K562 (cell line): ENCODE measurements around the gene TEX261. TPM values are rescaled to one million over a fixed set of nuclear protein-coding genes. Genes with fewer than 3 reads are reported as not detected.

Experiments used
- ATAC-seq: fragments of 200-7000 bp; cut with Tn5 transposase; 3 replicates; pipeline ENCODE4 v1.9.1; 2020; ENCODE audit warnings: moderate library complexity
- BruUV-seq: library from RNA; stranded (reverse); fragments of 400-500 nt; replicated peaks from 2 replicates; lab custom pipeline; 2021; lab: Mats Ljungman, UMichigan
- CTCF ChIA-PET: fragments of 300-600 bp; formaldehyde crosslinking; extraction: SDS; loops from one replicate; lab custom pipeline; 2021; ENCODE audit warnings: low intra/inter-chr PET ratio; lab: Yijun Ruan, JAX
- POLR2A ChIA-PET: fragments of 300-600, 350-650 bp; sonication (Branson Sonifier 250); formaldehyde crosslinking; extraction: SDS; loops from one replicate; lab custom pipeline; 2021; ENCODE audit warnings: antibody characterized with exemption, inconsistent platforms; lab: Yijun Ruan, JAX
- DNase-seq, 4 experiments: peaks; one replicate each; pipeline versions ENCODE4 v3.0.0 to v3.0.0-alpha.2; 2011 to 2018; ENCODE audit warnings: low spot score in 3 of 4, mixed read lengths in 3 of 4; ENCODE audit errors: extremely low read depth in 1 of 4
- FAIRE-seq: peaks from 2 replicates; lab custom pipeline; 2011; peaks lifted over from hg19 to GRCh38; lab: Jason Lieb, UNC
- H2AFZ ChIP-seq: 2 replicates; pipeline ENCODE4 v1.6.0; 2011; ENCODE audit warnings: low read depth, low read length, control low read depth, inconsistent platforms
- H3K27ac ChIP-seq: fragments of 200-600 bp; 3 replicates; pipeline ENCODE4 v1.8.0; 2011; ENCODE audit warnings: low read depth, mild to moderate bottlenecking, control low read depth, inconsistent platforms, low read length, moderate library complexity, mixed read lengths; ENCODE audit errors: extremely low read depth
- H3K27me3 ChIP-seq, 2 experiments: fragments of 300-600 bp in 1 of 2; 2 replicates in 1 of 2; 3 replicates in 1 of 2; pipeline versions ENCODE4 v1.6.0 to v1.8.0; 2011; ENCODE audit warnings: inconsistent platforms in 2 of 2, low read length in 2 of 2, mild to moderate bottlenecking in 1 of 2, mixed read lengths in 1 of 2, moderate library complexity in 1 of 2; ENCODE audit not compliant: control insufficient read depth in 2 of 2, insufficient read depth in 2 of 2
- H3K36me3 ChIP-seq: fragments of 300-600 bp; 3 replicates; pipeline ENCODE4 v1.8.0; 2011; ENCODE audit warnings: mild to moderate bottlenecking, low read length, inconsistent platforms; ENCODE audit not compliant: control insufficient read depth, insufficient read depth
- H3K4me1 ChIP-seq, 2 experiments: fragments of 200-600 bp in 1 of 2; replicated peaks in 1 of 2; 2 replicates in 1 of 2; 3 replicates in 1 of 2; pipeline versions ENCODE4 v1.5.1 to v1.8.0; 2011; ENCODE audit warnings: inconsistent platforms in 2 of 2, low read length in 2 of 2, mild to moderate bottlenecking in 1 of 2, mixed read lengths in 1 of 2, moderate library complexity in 1 of 2; ENCODE audit not compliant: control insufficient read depth in 2 of 2, insufficient read depth in 2 of 2
- H3K4me2 ChIP-seq: 2 replicates; pipeline ENCODE4 v1.6.1; 2011; ENCODE audit warnings: low read length, control low read depth, inconsistent platforms, mixed read lengths; ENCODE audit not compliant: insufficient read depth
- H3K4me3 ChIP-seq: fragments of 200-600 bp; sonication (generic), shearing (Covaris generic); 2 replicates; pipeline ENCODE4 v1.5.1; 2016; ENCODE audit warnings: control low read depth, inconsistent platforms
- H3K79me2 ChIP-seq: fragments of 200-600 bp; 3 replicates; pipeline ENCODE4 v1.8.0; 2011; ENCODE audit warnings: low read length, inconsistent platforms; ENCODE audit not compliant: control insufficient read depth, insufficient read depth
- H3K9ac ChIP-seq, 2 experiments: 2 replicates each; pipeline versions ENCODE4 v1.6.0 to v1.6.1; 2011; ENCODE audit warnings: low read depth in 2 of 2, low read length in 2 of 2, control low read depth in 1 of 2, inconsistent platforms in 1 of 2, mild to moderate bottlenecking in 1 of 2, mixed read lengths in 1 of 2; ENCODE audit not compliant: insufficient read depth in 1 of 2
- H3K9me1 ChIP-seq: one replicate; pipeline ENCODE4 v1.6.0; 2011; ENCODE audit warnings: inconsistent platforms, mild to moderate bottlenecking, low read length, moderate library complexity; ENCODE audit not compliant: control insufficient read depth, insufficient read depth
- H3K9me3 ChIP-seq: replicated peaks from 2 replicates; pipeline ENCODE4 v1.5.1; 2011; ENCODE audit warnings: low read depth, low read length, inconsistent platforms; ENCODE audit not compliant: control insufficient read depth, insufficient read depth
- H4K20me1 ChIP-seq: replicated peaks from 2 replicates; pipeline ENCODE4 v1.6.1; 2011; ENCODE audit warnings: low read length, inconsistent platforms, mixed read lengths; ENCODE audit not compliant: control insufficient read depth, insufficient read depth
- BRF1 ChIP-seq: IDR thresholded peaks from 3 replicates; pipeline ENCODE4 v1.6.1; 2011; ENCODE audit warnings: borderline replicate concordance, mild to moderate bottlenecking; ENCODE audit not compliant: insufficient read length; ENCODE audit errors: extremely low read depth
- CBFA2T3 ChIP-seq: fragments of 450-650 bp; IDR thresholded peaks from 2 replicates; pipeline ENCODE4 v1.6.1; 2017
- HNRNPUL1 ChIP-seq: fragments of 200-400 bp; formaldehyde crosslinking; IDR thresholded peaks from 2 replicates; pipeline ENCODE4 v1.6.1; 2017; ENCODE audit warnings: low read length
- JUN ChIP-seq, 2 experiments: sonication (generic) in 1 of 2; formaldehyde crosslinking in 1 of 2; IDR thresholded peaks; 2 replicates each; pipeline versions ENCODE4 v1.6.1 to v1.8.0; 2012 to 2022; ENCODE audit warnings: borderline replicate concordance in 2 of 2, mild to moderate bottlenecking in 2 of 2, improper control_type of control experiment in 1 of 2, low read depth in 1 of 2, low read length in 1 of 2, missing genetic modification reagents in 1 of 2
- MLLT1 ChIP-seq, 2 experiments: fragments of 450-650 bp; IDR thresholded peaks; 2 replicates each; pipeline ENCODE4 v1.6.1; 2016
- NFE2L1 ChIP-seq: fragments of 450-650 bp; IDR thresholded peaks from 2 replicates; pipeline ENCODE4 v1.6.1; 2016; ENCODE audit warnings: missing genetic modification characterization, low read depth, mild to moderate bottlenecking, missing compliant biosample characterization, moderate library complexity, borderline replicate concordance
- NFXL1 ChIP-seq: fragments of 450-650 bp; formaldehyde crosslinking; IDR thresholded peaks from 2 replicates; pipeline ENCODE4 v1.4.0; 2021; ENCODE audit warnings: mild to moderate bottlenecking
- NR1H2 ChIP-seq: sonication (generic); formaldehyde crosslinking; IDR thresholded peaks from 2 replicates; pipeline ENCODE4 v1.4.0; 2020; ENCODE audit warnings: mild to moderate bottlenecking, missing genetic modification reagents
- PTTG1 ChIP-seq: fragments of 450-650 bp; IDR thresholded peaks from 2 replicates; pipeline ENCODE4 v1.6.1; 2016; ENCODE audit warnings: low read depth, mild to moderate bottlenecking, missing genetic modification characterization, missing compliant biosample characterization
- SAFB2 ChIP-seq: fragments of 200-400 bp; formaldehyde crosslinking; IDR thresholded peaks from 2 replicates; pipeline ENCODE4 v1.6.1; 2018; ENCODE audit warnings: borderline replicate concordance, low read length, low read depth, moderate library complexity; ENCODE audit not compliant: severe bottlenecking
- ZNF668 ChIP-seq: fragments of 250-450 bp; sonication (Bioruptor Pico); IDR thresholded peaks from 2 replicates; pipeline ENCODE4 v1.8.0; 2022; ENCODE audit warnings: mild to moderate bottlenecking, inconsistent platforms
- WGBS: fragments of 100-300 bp; shearing (Covaris generic); methylation state at CpG from one replicate; pipeline ENCODE4 v1.1.6; 2016; ENCODE audit warnings: low coverage, mixed read lengths; ENCODE audit not compliant: insufficient coverage; ENCODE audit errors: missing lambda C conversion rate; 5-methylcytosine and 5-hydroxymethylcytosine counted together
- in situ Hi-C: fragments of 300-500 bp; cut with MboI; formaldehyde crosslinking; loops from 4 replicates; pipeline ENCODE4 v1.15.0; 2018; ENCODE audit warnings: inconsistent platforms, mixed read lengths
- intact Hi-C: fragments of 100-400 bp; cut with micrococcal nuclease; formaldehyde crosslinking; loops from 2 replicates; pipeline ENCODE4 v1.14.2; 2022
- polyA plus RNA-seq, 8 experiments: library from polyadenylated mRNA; depleted of rRNA in 4 of 8; stranded (reverse) in 5 of 8; unstranded in 3 of 8; fragments of >200 nt; fragmentation: Nextera tagmentation in 2 of 8; fragmentation: Illumina TruSeq in 1 of 8; extraction: Ambion mirVana in 2 of 8; extraction: Trizol in 1 of 8; gene quantifications; 2 replicates each; pipeline versions ENCODE4 v1.2.1 to v1.2.3, GENCODE V29; 2011 to 2014; ENCODE audit warnings: inconsistent platforms in 1 of 8, missing spikeins in 1 of 8
- total RNA-seq, 7 experiments: library from RNA; depleted of rRNA in 6 of 7; stranded (reverse); fragments of >200 nt in 6 of 7; fragmentation: Illumina TruSeq in 2 of 7; extraction: Trizol in 2 of 7; gene quantifications; 2 replicates each; pipeline versions ENCODE4 v1.2.1 to v1.2.3, GENCODE V29; 2011 to 2021; ENCODE audit warnings: low replicate concordance in 1 of 7

TEX261 gene
- total and polyA plus RNA-seq, 9 of the 15 experiments (the other 6 are each of a cell fraction or from before 2014, with no cell fraction given) = 11.9 to 110 (median 51.9) TPM

GRCh38 chr2:70939001-70939838 lies 55.5 kb downstream of the TEX261 start:
- H3K4me1 ChIP-seq = peaks cover 0 to 4% of the 10 kb centered on the region in 2 experiments; a peak in 2 of 5 replicates
- DNase-seq (peak in 2 of 4 experiments; percentile 34 to 40), FAIRE-seq (no peak), ATAC-seq (peak; percentile 50)
- no peaks in the 10 kb centered on the region for H3K36me3 ChIP-seq
- in situ Hi-C loops (no loop called here), intact Hi-C loops (no loop called here)
- no TSS peak for BruUV-seq
- H3K27ac ChIP-seq = no peak overlapping the region
- ChIA-PET POLR2A (interaction anchor here (0.7 to 1.7 kb wide), 2 partner anchors 8 to 11 kb away, joined by 3 to 5 read pairs; no protein-coding TSS in a partner anchor), CTCF (no interaction called here)
- peaks cover 3 to 52% of the 10 kb centered on the region in 2 experiments; a peak in 3 of 5 replicates for H3K27me3 ChIP-seq
- no peak overlapping the region for H2AFZ ChIP-seq
- no peaks in the 10 kb centered on the region for H3K9me3 ChIP-seq
- no peak for TF ChIP-seq BRF1
- TF ChIP-seq NR1H2 (CRISPR knock-in tag) = no peak
- TF ChIP-seq JUN (IDR thresholded peaks at IDR 0.05; ENCODE audit: borderline replicate concordance, low read depth, low read length) = no peak
- TF ChIP-seq JUN (CRISPR knock-in tag; IDR thresholded peaks at IDR 0.05; ENCODE audit: borderline replicate concordance) = no peak
- TF ChIP-seq PTTG1 (tag) = no peak
- no peak for TF ChIP-seq CBFA2T3
- no peak for TF ChIP-seq NFXL1 (CRISPR knock-in tag)
- no peak for TF ChIP-seq ZNF668 (CRISPR knock-in tag)
- no peak for TF ChIP-seq MLLT1 (IDR thresholded peaks at IDR 0.05)
- TF ChIP-seq SAFB2 = no peak
- TF ChIP-seq NFE2L1 (tag) = no peak
- TF ChIP-seq HNRNPUL1 = no peak
- no peak overlapping the region for H3K9ac ChIP-seq
- H3K4me2 ChIP-seq = no peak overlapping the region
- 9% methylated on average over 25 of the region's 30 CpGs for WGBS
- H4K20me1 ChIP-seq = peaks cover 6% of the 10 kb centered on the region; the same call in 1 of the 2 replicates
- H3K9me1 ChIP-seq = peaks cover 7% of the 10 kb centered on the region
- no peak overlapping the region for H3K4me3 ChIP-seq
- H3K79me2 ChIP-seq = no peaks in the 10 kb centered on the region
